Activated CD4-positive, alpha-beta memory T cell treated with anti-CD3 and anti-CD28 coated beads, Interleukin-2, amount 10 ng/mL, durations not matched to agents 7 days and 5 days (primary cell): ENCODE results near the gene PLXNB2. TPM values are rescaled to one million over a fixed set of nuclear protein-coding genes. Genes with fewer than 3 reads are reported as not detected.

Experiments
- CTCF ChIA-PET: fragments of 350-600 bp; sonication (Branson Sonifier 250); formaldehyde crosslinking; loops from one replicate; lab custom pipeline; 2021; ENCODE audit warnings: antibody characterized with exemption, inconsistent platforms; lab: Charles Lee
- POLR2A ChIA-PET: fragments of 350-600 bp; sonication (Branson Sonifier 250); formaldehyde crosslinking; loops from one replicate; lab custom pipeline; 2021; ENCODE audit warnings: antibody characterized with exemption; lab: Charles Lee
- DNase-seq: peaks from one replicate; pipeline ENCODE4 v3.0.0-alpha.2; 2020
- H3K27ac Mint-ChIP-seq: one replicate; pipeline ENCODE4 v1.8.0; 2021; ENCODE audit warnings: mild to moderate bottlenecking, mixed read lengths
- H3K27me3 Mint-ChIP-seq: one replicate; pipeline ENCODE4 v1.8.0; 2021; ENCODE audit warnings: mixed read lengths
- H3K36me3 Mint-ChIP-seq: one replicate; pipeline ENCODE4 v1.8.0; 2021; ENCODE audit warnings: low read depth, mixed read lengths
- H3K4me1 Mint-ChIP-seq: one replicate; pipeline ENCODE4 v1.8.0; 2021; ENCODE audit warnings: mixed read lengths
- H3K4me3 Mint-ChIP-seq: one replicate; pipeline ENCODE4 v1.8.0; 2021; ENCODE audit warnings: mild to moderate bottlenecking, mixed read lengths
- H3K9me3 Mint-ChIP-seq: one replicate; pipeline ENCODE4 v1.8.0; 2021; ENCODE audit warnings: mixed read lengths
- total RNA-seq, 2 experiments: library from RNA; stranded (reverse); gene quantifications; one replicate each; pipeline ENCODE4 v1.2.3, GENCODE V29; 2021

The PLXNB2 gene
- total RNA-seq, 2 experiments from 2014 or later = 21.5 to 23.5 TPM

- Mint-ChIP-seq H3K4me1 (peaks cover 20% of the 10 kb centered on the region), H3K9me3 (no peaks in the 10 kb centered on the region), H3K27ac (peak overlapping the region; percentile 77), H3K36me3 (no peaks in the 10 kb centered on the region), H3K4me3 (peak overlapping the region; percentile 72), H3K27me3 (no peaks in the 10 kb centered on the region)
- ChIA-PET POLR2A (interaction anchor here (0.6 to 2.0 kb wide), 9 partner anchors 9 to 225 kb away, joined by 3 to 9 read pairs (median 3); partner anchors contain the start of genes LMF2, MAPK11 and NCAPH2), CTCF (interaction anchor here (0.6 to 1.4 kb wide), 4 partner anchors 10 to 211 kb away, joined by 4 to 5 read pairs (median 4); partner anchors contain the start of gene SCO2)
- DNase-seq = peak; percentile 86
Observed at GRCh38 chr22:50314455-50315288, 7.2 kb upstream of the PLXNB2 start.

- Mint-ChIP-seq H3K4me3 (peak overlapping the region; percentile 72), H3K36me3 (no peaks in the 10 kb centered on the region), H3K27me3 (no peaks in the 10 kb centered on the region), H3K4me1 (peaks cover 20% of the 10 kb centered on the region), H3K27ac (peak overlapping the region; percentile 77), H3K9me3 (no peaks in the 10 kb centered on the region)
- POLR2A ChIA-PET = interaction anchor here (1.1 to 2.0 kb wide), 6 partner anchors 10 to 225 kb away, joined by 3 to 9 read pairs (median 3); partner anchors contain the start of gene MAPK11
- CTCF ChIA-PET = interaction anchor here (1.1 to 1.4 kb wide), 3 partner anchors 15 to 211 kb away, joined by 4 to 5 read pairs (median 4); partner anchors contain the start of gene SCO2
- no peak for DNase-seq
Observed at GRCh38 chr22:50314081-50314454, 6.6 kb upstream of the PLXNB2 start.

- Mint-ChIP-seq H3K4me3 (peak overlapping the region; percentile 72), H3K9me3 (no peaks in the 10 kb centered on the region), H3K27ac (peak overlapping the region; percentile 77), H3K27me3 (peaks cover 2% of the 10 kb centered on the region), H3K36me3 (no peaks in the 10 kb centered on the region), H3K4me1 (peaks cover 23% of the 10 kb centered on the region)
- no peak for DNase-seq
- ChIA-PET POLR2A (interaction anchor here (1.1 to 2.0 kb wide), 4 partner anchors 10 to 226 kb away, joined by 3 to 9 read pairs (median 3); partner anchors contain the start of gene MAPK11), CTCF (interaction anchor here (1.4 kb wide), 1 partner anchor 15 kb away, joined by 5 read pairs; no protein-coding TSS in a partner anchor)
Observed at GRCh38 chr22:50313600-50313999, 6.2 kb upstream of the PLXNB2 start.

- Mint-ChIP-seq H3K4me1 (peaks cover 25% of the 10 kb centered on the region), H3K4me3 (no peak overlapping the region), H3K9me3 (no peaks in the 10 kb centered on the region), H3K27me3 (peaks cover 3% of the 10 kb centered on the region), H3K27ac (no peak overlapping the region), H3K36me3 (no peaks in the 10 kb centered on the region)
- no peak for DNase-seq
- CTCF ChIA-PET = no interaction called here
- POLR2A ChIA-PET = no interaction called here
Observed at GRCh38 chr22:50313021-50313420, 5.6 kb upstream of the PLXNB2 start.

GRCh38 chr22:50312371-50312770 is 4.9 kb upstream of the PLXNB2 start:
- Mint-ChIP-seq H3K4me1 (peaks cover 25% of the 10 kb centered on the region), H3K27ac (no peak overlapping the region), H3K4me3 (no peak overlapping the region), H3K9me3 (no peaks in the 10 kb centered on the region), H3K36me3 (no peaks in the 10 kb centered on the region), H3K27me3 (peaks cover 3% of the 10 kb centered on the region)
- no peak for DNase-seq
- POLR2A ChIA-PET = interaction anchor here (0.7 kb wide), 1 partner anchor 15 kb away, joined by 3 read pairs; no protein-coding TSS in a partner anchor
- CTCF ChIA-PET = interaction anchor here (0.6 kb wide), 1 partner anchor 13 kb away, joined by 3 read pairs; no protein-coding TSS in a partner anchor

GRCh38 chr22:50311606-50312351 is 4.3 kb upstream of the PLXNB2 start:
- H3K36me3 Mint-ChIP-seq = no peaks in the 10 kb centered on the region
- H3K4me1 Mint-ChIP-seq = peaks cover 25% of the 10 kb centered on the region
- no peak overlapping the region for H3K4me3 Mint-ChIP-seq
- DNase-seq = no peak
- POLR2A ChIA-PET = interaction anchor here (0.7 kb wide), 1 partner anchor 15 kb away, joined by 3 read pairs; no protein-coding TSS in a partner anchor
- peaks cover 3% of the 10 kb centered on the region for H3K27me3 Mint-ChIP-seq
- H3K9me3 Mint-ChIP-seq = no peaks in the 10 kb centered on the region
- CTCF ChIA-PET = interaction anchor here (0.6 kb wide), 1 partner anchor 13 kb away, joined by 3 read pairs; no protein-coding TSS in a partner anchor
- H3K27ac Mint-ChIP-seq = no peak overlapping the region

- ChIA-PET CTCF (no interaction called here), POLR2A (no interaction called here)
- no peaks in the 10 kb centered on the region for H3K36me3 Mint-ChIP-seq
- no peak overlapping the region for H3K4me3 Mint-ChIP-seq
- no peak overlapping the region for H3K27ac Mint-ChIP-seq
- peaks cover 7% of the 10 kb centered on the region for H3K27me3 Mint-ChIP-seq
- no peak for DNase-seq
- peaks cover 29% of the 10 kb centered on the region for H3K4me1 Mint-ChIP-seq
- no peaks in the 10 kb centered on the region for H3K9me3 Mint-ChIP-seq
Observed at GRCh38 chr22:50310949-50311444, 3.6 kb upstream of the PLXNB2 start.

- Mint-ChIP-seq H3K27ac (no peak overlapping the region), H3K27me3 (peaks cover 9% of the 10 kb centered on the region), H3K36me3 (no peaks in the 10 kb centered on the region), H3K4me3 (no peak overlapping the region), H3K9me3 (no peaks in the 10 kb centered on the region), H3K4me1 (peaks cover 30% of the 10 kb centered on the region)
- CTCF ChIA-PET = interaction anchor here (0.6 kb wide), 1 partner anchor 43 kb away, joined by 3 read pairs; no protein-coding TSS in a partner anchor
- DNase-seq = no peak
- POLR2A ChIA-PET = no interaction called here
Observed at GRCh38 chr22:50310031-50310722, 2.7 kb upstream of the PLXNB2 start.

- Mint-ChIP-seq H3K27ac (no peak overlapping the region), H3K9me3 (no peaks in the 10 kb centered on the region), H3K4me3 (no peak overlapping the region), H3K4me1 (peaks cover 30% of the 10 kb centered on the region), H3K27me3 (peaks cover 9% of the 10 kb centered on the region), H3K36me3 (no peaks in the 10 kb centered on the region)
- ChIA-PET CTCF (interaction anchor here (0.6 to 1.2 kb wide), 2 partner anchors 42 to 65 kb away, joined by 3 read pairs; partner anchors contain the start of gene TUBGCP6), POLR2A (interaction anchor here (1.4 kb wide), 1 partner anchor 16 kb away, joined by 3 read pairs; no protein-coding TSS in a partner anchor)
- DNase-seq = no peak
Observed at GRCh38 chr22:50309601-50309991, 2.1 kb upstream of the PLXNB2 start.

- no peak overlapping the region for H3K27ac Mint-ChIP-seq
- no peak for DNase-seq
- H3K9me3 Mint-ChIP-seq = no peaks in the 10 kb centered on the region
- peaks cover 9% of the 10 kb centered on the region for H3K27me3 Mint-ChIP-seq
- H3K4me3 Mint-ChIP-seq = peak overlapping the region; percentile 44
- peaks cover 28% of the 10 kb centered on the region for H3K4me1 Mint-ChIP-seq
- ChIA-PET CTCF (interaction anchor here (0.8 to 1.2 kb wide), 2 partner anchors 19 to 65 kb away, joined by 3 read pairs; partner anchors contain the start of gene TUBGCP6), POLR2A (interaction anchor here (1.4 kb wide), 1 partner anchor 16 kb away, joined by 3 read pairs; no protein-coding TSS in a partner anchor)
- H3K36me3 Mint-ChIP-seq = no peaks in the 10 kb centered on the region
Observed at GRCh38 chr22:50308986-50309600, 1.6 kb upstream of the PLXNB2 start.

- POLR2A ChIA-PET = interaction anchor here (1.4 kb wide), 1 partner anchor 15 kb away, joined by 3 read pairs; no protein-coding TSS in a partner anchor
Observed at GRCh38 chr22:50308597-50308935, 1.1 kb upstream of the PLXNB2 start.

More at GRCh38 chr22:50308597-50308935, 1.1 kb upstream of the PLXNB2 start:
- Mint-ChIP-seq H3K36me3 (no peaks in the 10 kb centered on the region), H3K4me1 (peaks cover 24% of the 10 kb centered on the region), H3K27ac (no peak overlapping the region), H3K4me3 (peak overlapping the region; percentile 44), H3K27me3 (peaks cover 9% of the 10 kb centered on the region), H3K9me3 (no peaks in the 10 kb centered on the region)
- CTCF ChIA-PET = interaction anchor here (0.8 to 1.2 kb wide), 2 partner anchors 19 to 64 kb away, joined by 3 read pairs; partner anchors contain the start of gene TUBGCP6
- DNase-seq = no peak
